ENCODE results near the gene MMAB. TPM values are rescaled to one million over a fixed set of nuclear protein-coding genes. Genes with fewer than 3 reads are reported as not detected.

MMAB gene
- total RNA-seq, 1 donor from 2014 or later: 24.7 TPM

- Mint-ChIP-seq H3K27me3 (ENCODE audit: insufficient read depth, low read depth) (peaks cover 10% of the 10 kb centered on the region), H3K4me1 (peaks cover 41% of the 10 kb centered on the region), H3K36me3 (peaks cover 10% of the 10 kb centered on the region), H3K9me3 (no peaks in the 10 kb centered on the region), H3K27ac (peak overlapping the region; percentile 77), H3K4me3 (no peak overlapping the region)
- Histone ChIP-seq H3K4me1 (peaks cover 14% of the 10 kb centered on the region), H3K27me3 (no peaks in the 10 kb centered on the region), H3K36me3 (no peaks in the 10 kb centered on the region), H3K9me3 (ENCODE audit: low read depth) (no peaks in the 10 kb centered on the region), H4K20me1 (ENCODE audit: low read depth) (no peaks in the 10 kb centered on the region), H3K9ac (no peak overlapping the region), H3K79me2 (ENCODE audit: low read depth) (no peaks in the 10 kb centered on the region), H3K4me3 (no peak overlapping the region), H3F3A (ENCODE audit: low read depth) (peaks cover 5% of the 10 kb centered on the region), H3K27ac (no peak overlapping the region), H2AFZ (replicated peaks) (no peak overlapping the region), H3K4me2 (no peak overlapping the region)
- TF ChIP-seq, protein P1, sequence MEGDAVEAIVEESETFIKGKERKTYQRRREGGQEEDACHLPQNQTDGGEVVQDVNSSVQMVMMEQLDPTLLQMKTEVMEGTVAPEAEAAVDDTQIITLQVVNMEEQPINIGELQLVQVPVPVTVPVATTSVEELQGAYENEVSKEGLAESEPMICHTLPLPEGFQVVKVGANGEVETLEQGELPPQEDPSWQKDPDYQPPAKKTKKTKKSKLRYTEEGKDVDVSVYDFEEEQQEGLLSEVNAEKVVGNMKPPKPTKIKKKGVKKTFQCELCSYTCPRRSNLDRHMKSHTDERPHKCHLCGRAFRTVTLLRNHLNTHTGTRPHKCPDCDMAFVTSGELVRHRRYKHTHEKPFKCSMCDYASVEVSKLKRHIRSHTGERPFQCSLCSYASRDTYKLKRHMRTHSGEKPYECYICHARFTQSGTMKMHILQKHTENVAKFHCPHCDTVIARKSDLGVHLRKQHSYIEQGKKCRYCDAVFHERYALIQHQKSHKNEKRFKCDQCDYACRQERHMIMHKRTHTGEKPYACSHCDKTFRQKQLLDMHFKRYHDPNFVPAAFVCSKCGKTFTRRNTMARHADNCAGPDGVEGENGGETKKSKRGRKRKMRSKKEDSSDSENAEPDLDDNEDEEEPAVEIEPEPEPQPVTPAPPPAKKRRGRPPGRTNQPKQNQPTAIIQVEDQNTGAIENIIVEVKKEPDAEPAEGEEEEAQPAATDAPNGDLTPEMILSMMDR (IDR thresholded peaks at IDR 0.05): no peak
- TF ChIP-seq EZH2phosphoT487 (IDR thresholded peaks at IDR 0.05) (no peak), EZH2 (IDR thresholded peaks at IDR 0.05) (no peak)
- no peak for DNase-seq (ENCODE audit: low spot score)
Observed at GRCh38 chr12:109553906-109554500, 19.3 kb downstream of the MMAB start.

GRCh38 chr12:109553483-109553882, 19.8 kb downstream of the MMAB start:
- Mint-ChIP-seq H3K36me3 (peaks cover 6% of the 10 kb centered on the region), H3K27me3 (ENCODE audit: insufficient read depth, low read depth) (peaks cover 10% of the 10 kb centered on the region), H3K4me1 (peaks cover 41% of the 10 kb centered on the region), H3K4me3 (no peak overlapping the region), H3K27ac (peak overlapping the region; percentile 77), H3K9me3 (no peaks in the 10 kb centered on the region)
- no peak for DNase-seq (ENCODE audit: low spot score)
- no peaks in the 10 kb centered on the region for H3K79me2 ChIP-seq (ENCODE audit: low read depth)
- no peaks in the 10 kb centered on the region for H3K27me3 ChIP-seq
- peaks cover 15% of the 10 kb centered on the region for H3K4me1 ChIP-seq
- no peaks in the 10 kb centered on the region for H3K9me3 ChIP-seq (ENCODE audit: low read depth)
- no peak overlapping the region for H3K4me3 ChIP-seq
- H3K4me2 ChIP-seq: no peak overlapping the region
- no peak for TF ChIP-seq EZH2 (IDR thresholded peaks at IDR 0.05)
- TF ChIP-seq, protein P1 (IDR thresholded peaks at IDR 0.05): no peak
- TF ChIP-seq EZH2phosphoT487 (IDR thresholded peaks at IDR 0.05): no peak
- H3K9ac ChIP-seq: no peak overlapping the region
- H3K27ac ChIP-seq: no peak overlapping the region
- no peaks in the 10 kb centered on the region for H3K36me3 ChIP-seq
- peaks cover 5% of the 10 kb centered on the region for H3F3A ChIP-seq (ENCODE audit: low read depth)
- H4K20me1 ChIP-seq (ENCODE audit: low read depth): no peaks in the 10 kb centered on the region
- H2AFZ ChIP-seq (replicated peaks): no peak overlapping the region

GRCh38 chr12:109552971-109553370, 20.3 kb downstream of the MMAB start:
- DNase-seq (ENCODE audit: low spot score): no peak
- no peak overlapping the region for H3K27ac ChIP-seq
- no peak overlapping the region for H3K4me3 Mint-ChIP-seq
- no peak for TF ChIP-seq EZH2phosphoT487 (IDR thresholded peaks at IDR 0.05)
- TF ChIP-seq, protein P1 (IDR thresholded peaks at IDR 0.05): no peak
- no peak for TF ChIP-seq EZH2 (IDR thresholded peaks at IDR 0.05)
- H3K27me3 Mint-ChIP-seq (ENCODE audit: insufficient read depth, low read depth): peaks cover 10% of the 10 kb centered on the region
- H3K36me3 Mint-ChIP-seq: peaks cover 6% of the 10 kb centered on the region
- H2AFZ ChIP-seq (replicated peaks): no peak overlapping the region
- H3K4me1 ChIP-seq: peaks cover 15% of the 10 kb centered on the region
- no peaks in the 10 kb centered on the region for H4K20me1 ChIP-seq (ENCODE audit: low read depth)
- no peaks in the 10 kb centered on the region for H3K9me3 ChIP-seq (ENCODE audit: low read depth)
- H3F3A ChIP-seq (ENCODE audit: low read depth): peaks cover 5% of the 10 kb centered on the region
- no peak overlapping the region for H3K4me3 ChIP-seq
- H3K9me3 Mint-ChIP-seq: no peaks in the 10 kb centered on the region
- H3K9ac ChIP-seq: no peak overlapping the region
- no peaks in the 10 kb centered on the region for H3K27me3 ChIP-seq
- H3K27ac Mint-ChIP-seq: no peak overlapping the region
- H3K4me2 ChIP-seq: no peak overlapping the region
- no peaks in the 10 kb centered on the region for H3K36me3 ChIP-seq
- peaks cover 46% of the 10 kb centered on the region for H3K4me1 Mint-ChIP-seq
- no peaks in the 10 kb centered on the region for H3K79me2 ChIP-seq (ENCODE audit: low read depth)
